ENCODE data around the gene MACROH2A1.

MACROH2A1 gene

GRCh38 chr5:135310328-135310989, 88.6 kb downstream of the MACROH2A1 start:
- no peak for DNase-seq

GRCh38 chr5:135309391-135310327, 89.4 kb downstream of the MACROH2A1 start:
- DNase-seq, result no peak

GRCh38 chr5:135308752-135309151, 90.3 kb downstream of the MACROH2A1 start:
- DNase-seq, result no peak

- no peak for DNase-seq
These were observed 90.8 kb downstream of the MACROH2A1 start for GRCh38 chr5:135308245-135308644.

GRCh38 chr5:135307143-135307903, 91.7 kb downstream of the MACROH2A1 start:
- no peak for DNase-seq

- no peak for DNase-seq
These were observed 92.5 kb downstream of the MACROH2A1 start for GRCh38 chr5:135306557-135306956.

- DNase-seq, result no peak
These were observed 94.4 kb downstream of the MACROH2A1 start for GRCh38 chr5:135304352-135305221.

- DNase-seq, result no peak
These were observed 95.4 kb downstream of the MACROH2A1 start for GRCh38 chr5:135303582-135304173.

GRCh38 chr5:135296900-135297816, 101.9 kb downstream of the MACROH2A1 start:
- no peak for DNase-seq

GRCh38 chr5:135295852-135296251, 103.2 kb downstream of the MACROH2A1 start:
- DNase-seq, result no peak

- DNase-seq, result no peak
These were observed 104.2 kb downstream of the MACROH2A1 start for GRCh38 chr5:135294793-135295192.

- DNase-seq, result no peak
These were observed 109.4 kb downstream of the MACROH2A1 start for GRCh38 chr5:135289651-135290050.

- DNase-seq, result no peak
These were observed 111.5 kb downstream of the MACROH2A1 start for GRCh38 chr5:135287551-135287950.

Measured in stimulated activated CD4-positive, alpha-beta T cell treated with anti-CD3 and anti-CD28 coated beads, Interleukin-2, amount 100 ng/mL, for 24 hours (primary cell).